SKM-1 (cell line): ENCODE results near the gene HPS5.

Source experiments
- DNase-seq: peaks from one replicate; lab custom pipeline; 2025; ENCODE audit not compliant: unreplicated experiment; lab: John Stamatoyannopoulos, UW

The HPS5 gene

GRCh38 chr11:18321578-18321968, 367 bp downstream of the HPS5 start:
- no peak for DNase-seq

- no peak for DNase-seq
Measured at GRCh38 chr11:18320617-18321016, 1.3 kb downstream of the HPS5 start.

- no peak for DNase-seq
Measured at GRCh38 chr11:18319914-18320313, 2.0 kb downstream of the HPS5 start.

- DNase-seq: no peak
Measured at GRCh38 chr11:18317551-18317950, 4.4 kb downstream of the HPS5 start.

GRCh38 chr11:18315893-18316292, 6.0 kb downstream of the HPS5 start:
- no peak for DNase-seq

GRCh38 chr11:18314784-18315523, 7.0 kb downstream of the HPS5 start:
- DNase-seq: no peak

GRCh38 chr11:18313965-18314763, 7.8 kb downstream of the HPS5 start:
- no peak for DNase-seq

- DNase-seq: no peak
Measured at GRCh38 chr11:18312663-18313420, 9.1 kb downstream of the HPS5 start.

- no peak for DNase-seq
Measured at GRCh38 chr11:18312012-18312411, 9.9 kb downstream of the HPS5 start.

- DNase-seq: no peak
Measured at GRCh38 chr11:18310800-18311340, 11.1 kb downstream of the HPS5 start.

- DNase-seq: no peak
Measured at GRCh38 chr11:18309691-18310090, 12.2 kb downstream of the HPS5 start.

- DNase-seq: no peak
Measured at GRCh38 chr11:18308242-18308641, 13.7 kb downstream of the HPS5 start.

GRCh38 chr11:18307461-18308139, 14.3 kb downstream of the HPS5 start:
- DNase-seq: no peak

GRCh38 chr11:18304745-18305144, 17.2 kb downstream of the HPS5 start:
- DNase-seq: no peak

- no peak for DNase-seq
Measured at GRCh38 chr11:18299721-18300120, 22.2 kb downstream of the HPS5 start.

- no peak for DNase-seq
Measured at GRCh38 chr11:18295316-18295715, 26.6 kb downstream of the HPS5 start.

- DNase-seq: no peak
Measured at GRCh38 chr11:18294862-18295261, 27.1 kb downstream of the HPS5 start.

- no peak for DNase-seq
Measured at GRCh38 chr11:18288911-18289310, 33.0 kb downstream of the HPS5 start.

- DNase-seq: no peak
Measured at GRCh38 chr11:18285841-18286240, 36.1 kb downstream of the HPS5 start.

GRCh38 chr11:18282626-18283025, 39.3 kb downstream of the HPS5 start:
- DNase-seq: no peak
